Stomach (tissue), 4 donors: ENCODE measurements around the gene CD96.

Source experiments
- CTCF ChIP-seq, 7 experiments: fragments of 450-650 bp in 4 of 7; fragments of 200-600 bp in 3 of 7; sonication (generic) in 3 of 7; IDR thresholded peaks; one replicate each; pipeline ENCODE4 v1.5.1; 2016 to 2019; ENCODE audit warnings: antibody characterized with exemption in 7 of 7, control low read depth in 2 of 7, mild to moderate bottlenecking in 1 of 7
- EP300 ChIP-seq: sonication (generic); formaldehyde crosslinking; IDR thresholded peaks from one replicate; pipeline ENCODE4 v1.6.1; 2017; ENCODE audit warnings: antibody characterized with exemption
- POLR2AphosphoS5 ChIP-seq, 3 donors: sonication (generic); formaldehyde crosslinking; IDR thresholded peaks; one replicate each; pipeline ENCODE4 v1.6.1; 2016; ENCODE audit warnings: antibody characterized with exemption in 3 of 3

GRCh38 chr3:111700054-111700453 is 158.1 kb downstream of the CD96 start:
- no peak for TF ChIP-seq EP300
- TF ChIP-seq CTCF (IDR thresholded peaks at IDR 0.05), result no peak
- no peak for TF ChIP-seq POLR2AphosphoS5 (IDR thresholded peaks at IDR 0.05)
